SK-MEL-5 (cell line): Measurements from ENCODE around the gene PPP1R12C. TPM values are rescaled to one million over a fixed set of nuclear protein-coding genes. Genes with fewer than 3 reads are reported as not detected.

Source experiments
- DNase-seq: peaks from one replicate; pipeline ENCODE4 v3.0.0-alpha.2; 2016; ENCODE audit warnings: low read depth, low spot score
- in situ Hi-C: cut with HindIII; loops from 2 replicates; pipeline ENCODE4 v1.10.0; 2016; ENCODE audit warnings: low sequenced_read_pairs, high pct_unique_total_duplicates, low pct_unique_long_range_greater_than_20kb
- small RNA-seq, 2 experiments: library from RNA; depleted of rRNA; stranded (forward); fragments of <200 nt; gene quantifications; one replicate each; pipeline ENCODE3, GENCODE V24; 2014
- total RNA-seq: library from RNA; depleted of rRNA; stranded (reverse); fragments of >200 nt; shearing (Covaris generic); gene quantifications from 2 replicates; pipeline ENCODE4 v1.2.3, GENCODE V29; 2014; rRNA removed

The PPP1R12C gene
- total RNA-seq, 1 experiment from 2014 or later = 35.1 TPM

DNA sequence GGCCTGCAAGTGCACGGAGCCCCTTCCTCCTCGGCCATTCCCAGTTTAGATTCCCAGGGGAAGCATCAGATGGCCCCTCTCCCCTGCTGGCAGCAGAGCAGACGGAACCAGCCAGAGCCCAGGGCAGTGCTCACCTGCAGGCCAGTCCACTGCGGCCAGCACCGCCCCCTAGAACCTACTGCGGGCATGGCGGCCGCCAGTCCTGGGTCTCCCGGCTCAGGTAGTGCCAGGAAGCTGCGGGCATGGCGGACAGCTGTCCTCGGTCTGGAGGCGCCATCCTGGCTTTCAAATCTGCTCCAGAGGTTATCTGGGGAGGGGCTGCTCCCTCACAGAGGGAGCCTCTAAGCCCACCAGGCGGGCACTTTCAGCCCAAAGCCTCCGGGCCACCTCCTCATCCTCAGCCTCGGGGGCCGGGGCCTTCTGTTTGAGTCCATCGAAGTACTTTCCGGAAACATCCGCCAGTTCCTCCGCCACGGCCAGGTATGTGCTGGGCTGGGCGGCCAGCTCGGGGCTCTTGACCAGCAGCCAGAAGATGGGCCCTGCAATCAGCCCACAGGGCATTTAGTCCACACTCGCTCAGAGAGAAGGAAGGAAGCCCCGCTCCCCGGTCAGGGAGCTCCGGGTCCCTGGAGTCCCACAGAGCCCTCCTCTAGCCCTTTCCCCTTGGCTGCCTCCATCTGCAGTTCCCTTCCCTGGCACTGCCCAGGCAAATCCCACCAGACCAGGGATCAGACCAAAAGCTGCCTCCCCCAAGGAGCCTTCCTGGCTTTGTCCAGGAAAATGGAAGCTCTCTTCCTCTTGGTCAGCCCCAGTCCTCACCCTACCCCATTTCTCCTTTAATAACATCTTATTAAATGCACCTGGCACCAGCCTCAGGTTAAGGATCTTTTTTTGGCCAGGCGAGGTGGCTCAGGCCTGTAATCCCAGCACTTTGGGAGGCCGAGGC lies 72.4 kb downstream of the PPP1R12C start:
- in situ Hi-C loops = no loop called here
- no peak for DNase-seq

DNA sequence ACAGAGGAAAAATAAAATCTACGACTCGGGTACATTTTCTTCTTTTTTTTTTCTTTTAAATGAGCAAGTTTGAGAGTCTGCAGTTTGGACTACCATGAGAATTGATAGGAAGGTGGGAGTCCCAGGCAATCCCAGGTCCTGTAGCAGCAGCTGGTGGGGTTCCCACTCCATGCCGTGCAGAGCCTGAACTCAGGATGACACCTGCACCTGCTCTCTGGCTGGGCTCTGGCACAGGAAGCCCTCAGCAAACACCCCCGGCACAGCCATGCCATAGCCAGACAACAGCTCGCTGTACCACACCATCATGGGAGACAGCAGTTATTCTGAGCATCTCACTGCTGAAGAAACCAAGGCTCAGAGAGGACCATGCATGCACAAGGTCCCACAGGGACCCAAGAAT lies 73.2 kb downstream of the PPP1R12C start:
- no peak for DNase-seq
- in situ Hi-C loops = no loop called here

DNA sequence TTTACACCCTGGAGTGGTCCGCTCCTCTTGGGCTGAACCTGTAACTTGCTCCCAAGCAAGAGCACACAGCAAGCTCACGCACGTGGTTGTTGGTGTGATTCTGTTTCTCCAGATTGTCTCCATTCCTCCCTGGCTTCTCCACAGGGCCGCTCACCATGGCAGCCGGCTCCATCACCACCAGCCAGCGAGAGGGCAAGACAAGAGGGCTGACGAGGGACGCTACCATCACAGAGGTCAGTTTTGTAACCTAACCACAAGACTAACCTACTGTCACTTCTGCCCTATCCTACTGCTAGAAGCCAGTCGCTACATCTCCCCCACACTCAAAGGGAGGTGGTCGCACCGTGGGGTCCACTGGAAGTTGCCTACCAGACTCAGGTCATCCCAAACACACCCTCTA lies 74.7 kb downstream of the PPP1R12C start:
- no peak for DNase-seq
- in situ Hi-C loops = no loop called here

DNA sequence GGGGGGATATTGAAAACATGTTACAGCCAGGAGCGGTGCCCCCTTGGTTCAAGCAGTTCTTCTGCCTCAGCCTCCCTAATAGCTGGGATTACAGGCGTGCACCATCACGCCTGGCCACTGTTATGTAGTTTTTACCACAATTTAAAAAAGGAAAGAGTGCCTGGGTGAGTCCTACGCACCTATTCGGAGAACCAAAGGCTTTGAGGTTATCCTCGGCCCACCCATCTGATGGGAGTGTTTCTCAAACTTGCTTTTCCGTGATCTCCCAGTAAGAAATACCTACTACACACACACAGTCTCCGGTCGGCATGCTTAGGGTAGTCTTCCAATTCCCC lies 75.1 kb downstream of the PPP1R12C start:
- no peak for DNase-seq
- in situ Hi-C loops = no loop called here

DNA sequence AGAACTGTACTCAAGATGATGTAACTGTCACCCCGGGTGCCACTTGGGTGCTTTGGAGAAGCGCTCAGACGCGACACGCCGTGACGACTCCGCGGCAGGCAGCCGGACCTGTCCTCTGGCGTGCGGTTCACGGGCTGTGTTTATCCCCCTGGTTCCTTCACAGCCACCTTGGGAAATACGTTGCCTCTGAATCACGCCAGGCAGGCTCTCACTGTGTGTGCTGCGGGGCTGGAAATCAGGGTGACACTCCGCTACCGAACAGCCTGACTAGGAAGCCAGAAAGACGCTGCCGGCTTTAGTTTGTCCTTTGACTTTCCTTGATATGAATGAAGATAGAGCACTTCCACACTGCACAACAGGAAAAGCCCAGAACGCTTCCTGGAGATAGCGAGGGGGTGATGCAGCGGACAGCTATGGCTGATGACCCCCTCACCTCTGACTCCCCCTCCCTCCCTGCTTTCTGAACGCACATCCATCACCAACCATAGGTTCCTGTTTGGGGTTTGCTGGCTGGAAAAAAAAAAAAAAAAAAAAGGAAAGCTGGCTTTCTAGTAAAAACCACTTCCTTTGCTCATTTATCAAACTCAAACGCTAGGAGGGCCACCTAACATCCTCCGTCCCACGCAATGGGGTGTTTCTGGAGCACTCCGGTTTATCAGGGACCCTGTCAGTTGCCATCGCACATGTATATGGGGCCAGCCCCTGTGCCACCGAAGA lies 75.7 kb downstream of the PPP1R12C start:
- in situ Hi-C loops = no loop called here
- DNase-seq = no peak

DNA sequence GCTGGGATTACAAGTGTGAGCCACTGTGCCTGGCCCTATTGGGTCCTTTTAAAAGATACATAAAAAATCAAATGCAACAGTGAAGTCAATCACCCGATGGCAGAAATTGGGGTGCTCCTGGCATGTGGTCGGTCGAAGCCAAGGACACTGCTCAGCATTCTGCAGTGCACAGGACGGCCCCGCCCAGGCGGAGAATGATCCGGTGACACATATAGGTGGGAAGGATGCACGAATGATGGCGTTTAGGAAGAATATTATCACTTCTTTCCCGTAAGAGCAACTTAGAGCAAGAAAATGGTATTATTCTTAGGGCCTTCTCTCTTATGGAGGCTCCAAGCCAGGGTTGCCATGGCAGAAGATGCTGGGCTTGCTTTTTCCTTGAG lies 76.2 kb downstream of the PPP1R12C start:
- no peak for DNase-seq

More for the DNA sequence above, 76.2 kb downstream of the PPP1R12C start:
- in situ Hi-C loops = no loop called here

Small RNA genes within 50 kb of the gene (small RNA-seq; reads per million reads assigned to genes)
- gene MIR7975 (0 to 2.0 reads per million in 2 experiments), gene RF01210 (0 to 0.08 reads per million in 2 experiments)

Other genes starting within 250 kb of the PPP1R12C start
- gene FCAR, start 243.4 kb downstream of the PPP1R12C start, total RNA-seq = not detected in 2 replicates
- gene NCR1, start 211.5 kb downstream of the PPP1R12C start, total RNA-seq = not detected in 2 replicates
- 0.08 and 0.13 TPM in 2 replicates for gene NLRP7, start 170.1 kb downstream of the PPP1R12C start, total RNA-seq
- not detected in 2 replicates for gene NLRP2, start 151.3 kb downstream of the PPP1R12C start, total RNA-seq
- gene GP6, start 79.4 kb downstream of the PPP1R12C start, total RNA-seq = not detected in 2 replicates
- 18.1 and 20.7 TPM in 2 replicates for gene RDH13, start 54.5 kb downstream of the PPP1R12C start, total RNA-seq
- 8.1 and 8.7 TPM in 2 replicates for gene EPS8L1, start 41.8 kb downstream of the PPP1R12C start, total RNA-seq
- gene TNNT1, start 31.6 kb upstream of the PPP1R12C start, total RNA-seq = 53.1 and 53.4 TPM in 2 replicates
- gene TNNI3, start 40.1 kb upstream of the PPP1R12C start, total RNA-seq = 1.6 and 2.3 TPM in 2 replicates
- gene DNAAF3, start 49.0 kb upstream of the PPP1R12C start, total RNA-seq = 2.8 and 3.2 TPM in 2 replicates
- gene SYT5, start 62.7 kb upstream of the PPP1R12C start, total RNA-seq = 0.37 and 1.1 TPM in 2 replicates
- 29.8 and 38.1 TPM in 2 replicates for gene PTPRH, start 91.9 kb upstream of the PPP1R12C start, total RNA-seq
- gene TMEM86B, start 111.1 kb upstream of the PPP1R12C start, total RNA-seq = 0.21 and 0.55 TPM in 2 replicates
- gene PPP6R1, start 141.4 kb upstream of the PPP1R12C start, total RNA-seq = 33.7 and 44.3 TPM in 2 replicates
- 33.7 and 39.7 TPM in 2 replicates for gene HSPBP1, start 162.5 kb upstream of the PPP1R12C start, total RNA-seq
- gene BRSK1, start 166.4 kb upstream of the PPP1R12C start, total RNA-seq = 3.3 and 3.5 TPM in 2 replicates
- not detected in 2 replicates for gene TMEM150B, start 207.7 kb upstream of the PPP1R12C start, total RNA-seq
- gene KMT5C, start 222.2 kb upstream of the PPP1R12C start, total RNA-seq = 5.2 and 7.5 TPM in 2 replicates
- gene COX6B2, start 237.1 kb upstream of the PPP1R12C start, total RNA-seq = 0.16 and 0.42 TPM in 2 replicates
- gene GARIN5B, start 245.6 kb upstream of the PPP1R12C start, total RNA-seq = not detected in 2 replicates